ENCODE measurements around the gene MOV10. TPM values are rescaled to one million over a fixed set of nuclear protein-coding genes. Genes with fewer than 3 reads are reported as not detected.

Gene MOV10
- total and polyA plus RNA-seq, 9 of the 15 experiments (the other 6 are each of a cell fraction or from before 2014, with no cell fraction given), result 16.7 to 105 (median 49.5) TPM

DNA sequence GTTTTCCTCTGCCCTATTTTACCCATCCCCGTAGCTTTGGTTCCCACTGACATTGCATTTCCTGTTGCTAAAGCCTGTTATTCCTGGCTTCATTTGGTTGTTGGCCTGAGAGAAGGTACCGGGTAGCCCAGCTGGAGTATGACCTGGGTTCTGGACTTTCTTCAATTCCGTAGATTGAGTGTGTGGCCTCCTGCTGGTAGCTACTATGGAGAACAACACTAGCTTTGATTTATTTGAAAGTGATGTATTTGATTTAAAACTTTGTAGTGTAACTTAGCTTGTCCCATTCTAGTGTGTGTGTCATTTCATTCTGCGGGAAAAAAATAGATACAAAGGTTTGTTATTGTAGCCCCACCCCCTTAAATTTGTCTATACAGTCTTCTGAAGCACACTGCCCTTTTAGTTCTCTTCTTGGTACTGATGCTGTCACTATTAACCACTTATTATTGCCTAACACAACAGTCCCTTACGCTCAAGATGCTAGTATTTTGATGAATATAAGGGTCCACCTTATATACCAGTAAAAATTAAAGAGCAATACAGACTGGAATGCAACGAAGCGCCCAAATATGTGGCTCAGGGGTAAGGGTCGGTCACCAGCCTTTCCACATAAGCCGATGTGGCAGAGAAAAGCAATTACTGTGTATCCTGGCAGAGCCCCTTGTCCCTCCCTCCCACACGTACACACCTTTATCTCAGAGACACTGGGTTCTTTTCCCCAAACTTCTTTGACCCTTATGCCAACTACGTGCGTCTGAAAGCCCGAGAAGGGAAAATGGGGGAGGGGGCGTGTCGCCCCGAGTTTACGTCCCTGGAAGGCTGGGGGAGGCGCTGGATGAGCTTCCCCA lies 643 bp upstream of the MOV10 start (continued):
- TF ChIP-seq, protein P1, sequence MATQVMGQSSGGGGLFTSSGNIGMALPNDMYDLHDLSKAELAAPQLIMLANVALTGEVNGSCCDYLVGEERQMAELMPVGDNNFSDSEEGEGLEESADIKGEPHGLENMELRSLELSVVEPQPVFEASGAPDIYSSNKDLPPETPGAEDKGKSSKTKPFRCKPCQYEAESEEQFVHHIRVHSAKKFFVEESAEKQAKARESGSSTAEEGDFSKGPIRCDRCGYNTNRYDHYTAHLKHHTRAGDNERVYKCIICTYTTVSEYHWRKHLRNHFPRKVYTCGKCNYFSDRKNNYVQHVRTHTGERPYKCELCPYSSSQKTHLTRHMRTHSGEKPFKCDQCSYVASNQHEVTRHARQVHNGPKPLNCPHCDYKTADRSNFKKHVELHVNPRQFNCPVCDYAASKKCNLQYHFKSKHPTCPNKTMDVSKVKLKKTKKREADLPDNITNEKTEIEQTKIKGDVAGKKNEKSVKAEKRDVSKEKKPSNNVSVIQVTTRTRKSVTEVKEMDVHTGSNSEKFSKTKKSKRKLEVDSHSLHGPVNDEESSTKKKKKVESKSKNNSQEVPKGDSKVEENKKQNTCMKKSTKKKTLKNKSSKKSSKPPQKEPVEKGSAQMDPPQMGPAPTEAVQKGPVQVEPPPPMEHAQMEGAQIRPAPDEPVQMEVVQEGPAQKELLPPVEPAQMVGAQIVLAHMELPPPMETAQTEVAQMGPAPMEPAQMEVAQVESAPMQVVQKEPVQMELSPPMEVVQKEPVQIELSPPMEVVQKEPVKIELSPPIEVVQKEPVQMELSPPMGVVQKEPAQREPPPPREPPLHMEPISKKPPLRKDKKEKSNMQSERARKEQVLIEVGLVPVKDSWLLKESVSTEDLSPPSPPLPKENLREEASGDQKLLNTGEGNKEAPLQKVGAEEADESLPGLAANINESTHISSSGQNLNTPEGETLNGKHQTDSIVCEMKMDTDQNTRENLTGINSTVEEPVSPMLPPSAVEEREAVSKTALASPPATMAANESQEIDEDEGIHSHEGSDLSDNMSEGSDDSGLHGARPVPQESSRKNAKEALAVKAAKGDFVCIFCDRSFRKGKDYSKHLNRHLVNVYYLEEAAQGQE (IDR thresholded peaks at IDR 0.05; ENCODE audit: borderline replicate concordance), result peak; percentile 9
- TF ChIP-seq, protein P1 (CRISPR knock-in tag; IDR thresholded peaks at IDR 0.05; ENCODE audit: low read depth), result no peak
- TF ChIP-seq ZNF232 (CRISPR knock-in tag; IDR thresholded peaks at IDR 0.05), result no peak
- no peak for TF ChIP-seq ELF1 (tag; IDR thresholded peaks at IDR 0.05)
- TF ChIP-seq ZNF311 (CRISPR knock-in tag; IDR thresholded peaks at IDR 0.05), result no peak
- TF ChIP-seq, protein P2, sequence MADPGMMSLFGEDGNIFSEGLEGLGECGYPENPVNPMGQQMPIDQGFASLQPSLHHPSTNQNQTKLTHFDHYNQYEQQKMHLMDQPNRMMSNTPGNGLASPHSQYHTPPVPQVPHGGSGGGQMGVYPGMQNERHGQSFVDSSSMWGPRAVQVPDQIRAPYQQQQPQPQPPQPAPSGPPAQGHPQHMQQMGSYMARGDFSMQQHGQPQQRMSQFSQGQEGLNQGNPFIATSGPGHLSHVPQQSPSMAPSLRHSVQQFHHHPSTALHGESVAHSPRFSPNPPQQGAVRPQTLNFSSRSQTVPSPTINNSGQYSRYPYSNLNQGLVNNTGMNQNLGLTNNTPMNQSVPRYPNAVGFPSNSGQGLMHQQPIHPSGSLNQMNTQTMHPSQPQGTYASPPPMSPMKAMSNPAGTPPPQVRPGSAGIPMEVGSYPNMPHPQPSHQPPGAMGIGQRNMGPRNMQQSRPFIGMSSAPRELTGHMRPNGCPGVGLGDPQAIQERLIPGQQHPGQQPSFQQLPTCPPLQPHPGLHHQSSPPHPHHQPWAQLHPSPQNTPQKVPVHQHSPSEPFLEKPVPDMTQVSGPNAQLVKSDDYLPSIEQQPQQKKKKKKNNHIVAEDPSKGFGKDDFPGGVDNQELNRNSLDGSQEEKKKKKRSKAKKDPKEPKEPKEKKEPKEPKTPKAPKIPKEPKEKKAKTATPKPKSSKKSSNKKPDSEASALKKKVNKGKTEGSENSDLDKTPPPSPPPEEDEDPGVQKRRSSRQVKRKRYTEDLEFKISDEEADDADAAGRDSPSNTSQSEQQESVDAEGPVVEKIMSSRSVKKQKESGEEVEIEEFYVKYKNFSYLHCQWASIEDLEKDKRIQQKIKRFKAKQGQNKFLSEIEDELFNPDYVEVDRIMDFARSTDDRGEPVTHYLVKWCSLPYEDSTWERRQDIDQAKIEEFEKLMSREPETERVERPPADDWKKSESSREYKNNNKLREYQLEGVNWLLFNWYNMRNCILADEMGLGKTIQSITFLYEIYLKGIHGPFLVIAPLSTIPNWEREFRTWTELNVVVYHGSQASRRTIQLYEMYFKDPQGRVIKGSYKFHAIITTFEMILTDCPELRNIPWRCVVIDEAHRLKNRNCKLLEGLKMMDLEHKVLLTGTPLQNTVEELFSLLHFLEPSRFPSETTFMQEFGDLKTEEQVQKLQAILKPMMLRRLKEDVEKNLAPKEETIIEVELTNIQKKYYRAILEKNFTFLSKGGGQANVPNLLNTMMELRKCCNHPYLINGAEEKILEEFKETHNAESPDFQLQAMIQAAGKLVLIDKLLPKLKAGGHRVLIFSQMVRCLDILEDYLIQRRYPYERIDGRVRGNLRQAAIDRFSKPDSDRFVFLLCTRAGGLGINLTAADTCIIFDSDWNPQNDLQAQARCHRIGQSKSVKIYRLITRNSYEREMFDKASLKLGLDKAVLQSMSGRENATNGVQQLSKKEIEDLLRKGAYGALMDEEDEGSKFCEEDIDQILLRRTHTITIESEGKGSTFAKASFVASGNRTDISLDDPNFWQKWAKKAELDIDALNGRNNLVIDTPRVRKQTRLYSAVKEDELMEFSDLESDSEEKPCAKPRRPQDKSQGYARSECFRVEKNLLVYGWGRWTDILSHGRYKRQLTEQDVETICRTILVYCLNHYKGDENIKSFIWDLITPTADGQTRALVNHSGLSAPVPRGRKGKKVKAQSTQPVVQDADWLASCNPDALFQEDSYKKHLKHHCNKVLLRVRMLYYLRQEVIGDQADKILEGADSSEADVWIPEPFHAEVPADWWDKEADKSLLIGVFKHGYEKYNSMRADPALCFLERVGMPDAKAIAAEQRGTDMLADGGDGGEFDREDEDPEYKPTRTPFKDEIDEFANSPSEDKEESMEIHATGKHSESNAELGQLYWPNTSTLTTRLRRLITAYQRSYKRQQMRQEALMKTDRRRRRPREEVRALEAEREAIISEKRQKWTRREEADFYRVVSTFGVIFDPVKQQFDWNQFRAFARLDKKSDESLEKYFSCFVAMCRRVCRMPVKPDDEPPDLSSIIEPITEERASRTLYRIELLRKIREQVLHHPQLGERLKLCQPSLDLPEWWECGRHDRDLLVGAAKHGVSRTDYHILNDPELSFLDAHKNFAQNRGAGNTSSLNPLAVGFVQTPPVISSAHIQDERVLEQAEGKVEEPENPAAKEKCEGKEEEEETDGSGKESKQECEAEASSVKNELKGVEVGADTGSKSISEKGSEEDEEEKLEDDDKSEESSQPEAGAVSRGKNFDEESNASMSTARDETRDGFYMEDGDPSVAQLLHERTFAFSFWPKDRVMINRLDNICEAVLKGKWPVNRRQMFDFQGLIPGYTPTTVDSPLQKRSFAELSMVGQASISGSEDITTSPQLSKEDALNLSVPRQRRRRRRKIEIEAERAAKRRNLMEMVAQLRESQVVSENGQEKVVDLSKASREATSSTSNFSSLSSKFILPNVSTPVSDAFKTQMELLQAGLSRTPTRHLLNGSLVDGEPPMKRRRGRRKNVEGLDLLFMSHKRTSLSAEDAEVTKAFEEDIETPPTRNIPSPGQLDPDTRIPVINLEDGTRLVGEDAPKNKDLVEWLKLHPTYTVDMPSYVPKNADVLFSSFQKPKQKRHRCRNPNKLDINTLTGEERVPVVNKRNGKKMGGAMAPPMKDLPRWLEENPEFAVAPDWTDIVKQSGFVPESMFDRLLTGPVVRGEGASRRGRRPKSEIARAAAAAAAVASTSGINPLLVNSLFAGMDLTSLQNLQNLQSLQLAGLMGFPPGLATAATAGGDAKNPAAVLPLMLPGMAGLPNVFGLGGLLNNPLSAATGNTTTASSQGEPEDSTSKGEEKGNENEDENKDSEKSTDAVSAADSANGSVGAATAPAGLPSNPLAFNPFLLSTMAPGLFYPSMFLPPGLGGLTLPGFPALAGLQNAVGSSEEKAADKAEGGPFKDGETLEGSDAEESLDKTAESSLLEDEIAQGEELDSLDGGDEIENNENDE (IDR thresholded peaks at IDR 0.05; ENCODE audit: low read depth, low read length), result no peak
- no peak; the same call in 1 of the 2 replicates for TF ChIP-seq MYNN (IDR thresholded peaks at IDR 0.05)
- TF ChIP-seq MYNN (CRISPR knock-in tag; IDR thresholded peaks at IDR 0.05), result no peak
